LNCAP (cell line): ENCODE data around the gene PLBD2.

Experiments used
- TF ChIP-seq, protein P1 (sequence below): fragments of 450-650 bp; IDR thresholded peaks from 2 replicates; pipeline ENCODE4 v1.5.1; 2017; ENCODE audit warnings: mild to moderate bottlenecking

Gene PLBD2

GRCh38 chr12:113318900-113319628 lies 39.3 kb upstream of the PLBD2 start:
- TF ChIP-seq, protein P1, sequence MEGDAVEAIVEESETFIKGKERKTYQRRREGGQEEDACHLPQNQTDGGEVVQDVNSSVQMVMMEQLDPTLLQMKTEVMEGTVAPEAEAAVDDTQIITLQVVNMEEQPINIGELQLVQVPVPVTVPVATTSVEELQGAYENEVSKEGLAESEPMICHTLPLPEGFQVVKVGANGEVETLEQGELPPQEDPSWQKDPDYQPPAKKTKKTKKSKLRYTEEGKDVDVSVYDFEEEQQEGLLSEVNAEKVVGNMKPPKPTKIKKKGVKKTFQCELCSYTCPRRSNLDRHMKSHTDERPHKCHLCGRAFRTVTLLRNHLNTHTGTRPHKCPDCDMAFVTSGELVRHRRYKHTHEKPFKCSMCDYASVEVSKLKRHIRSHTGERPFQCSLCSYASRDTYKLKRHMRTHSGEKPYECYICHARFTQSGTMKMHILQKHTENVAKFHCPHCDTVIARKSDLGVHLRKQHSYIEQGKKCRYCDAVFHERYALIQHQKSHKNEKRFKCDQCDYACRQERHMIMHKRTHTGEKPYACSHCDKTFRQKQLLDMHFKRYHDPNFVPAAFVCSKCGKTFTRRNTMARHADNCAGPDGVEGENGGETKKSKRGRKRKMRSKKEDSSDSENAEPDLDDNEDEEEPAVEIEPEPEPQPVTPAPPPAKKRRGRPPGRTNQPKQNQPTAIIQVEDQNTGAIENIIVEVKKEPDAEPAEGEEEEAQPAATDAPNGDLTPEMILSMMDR = no peak

DNA sequence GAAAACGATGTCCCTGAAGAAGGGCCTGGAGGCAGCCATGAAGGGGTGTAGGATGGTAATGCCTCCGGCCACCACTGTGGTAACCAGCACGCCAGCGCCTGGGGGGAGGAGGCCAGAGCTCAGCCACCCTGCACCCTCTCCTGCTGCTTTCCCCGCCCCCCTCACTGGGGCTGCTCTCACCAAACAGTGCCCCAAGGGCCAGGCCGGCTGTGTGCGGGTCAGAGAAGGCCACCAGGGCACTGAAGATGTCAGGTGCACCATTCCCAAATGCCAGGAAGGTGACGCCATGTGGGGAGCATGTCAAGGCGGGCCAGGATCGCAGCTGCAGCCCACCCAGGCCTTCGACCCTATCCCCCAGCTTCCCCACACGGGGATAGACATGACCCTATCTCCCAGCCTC lies 38.0 kb upstream of the PLBD2 start:
- TF ChIP-seq, protein P1 = no peak

GRCh38 chr12:113322343-113322742 lies 36.0 kb upstream of the PLBD2 start:
- TF ChIP-seq, protein P1 = no peak

- TF ChIP-seq, protein P1 = no peak
These were observed 32.5 kb upstream of the PLBD2 start for GRCh38 chr12:113325916-113326315.

DNA sequence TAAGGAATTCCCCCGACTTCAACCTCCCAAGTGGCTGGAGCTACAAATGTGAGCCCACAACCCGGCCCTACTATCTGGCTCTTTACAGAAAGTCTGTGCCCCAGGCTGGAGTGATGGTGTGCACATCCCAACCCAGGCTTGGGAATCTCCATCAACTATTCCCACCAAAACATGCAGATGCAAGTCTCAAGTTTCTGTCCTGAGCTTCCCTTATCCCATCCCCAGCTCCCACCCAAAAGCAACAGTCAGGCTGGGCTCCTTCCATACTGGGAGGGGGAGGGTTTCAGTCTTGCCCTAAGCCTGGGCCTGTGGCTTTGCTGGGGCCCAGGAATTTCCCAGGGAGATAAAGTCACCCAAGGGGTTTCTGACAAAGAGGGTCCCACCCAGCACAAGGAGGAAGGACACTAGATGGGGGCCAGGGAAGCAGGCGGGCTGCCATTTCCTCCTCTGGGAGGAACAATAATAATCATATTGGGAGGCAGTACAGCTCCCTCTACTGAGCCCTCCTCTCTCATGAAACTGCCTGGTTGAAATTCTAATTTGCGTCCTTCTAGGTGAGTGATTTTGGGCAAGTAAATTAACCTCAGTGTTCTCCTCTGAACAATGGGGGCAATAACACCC lies 31.5 kb upstream of the PLBD2 start:
- TF ChIP-seq, protein P1 = no peak

- TF ChIP-seq, protein P1 = no peak
These were observed 30.0 kb upstream of the PLBD2 start for GRCh38 chr12:113328368-113328889.

GRCh38 chr12:113329022-113329790 lies 29.2 kb upstream of the PLBD2 start:
- TF ChIP-seq, protein P1 = no peak
